Natural killer cell (primary cell): ENCODE measurements around the gene ZFP62. TPM values are rescaled to one million over a fixed set of nuclear protein-coding genes. Genes with fewer than 3 reads are reported as not detected.
"Not testable (repeated sequence)": the region's sequence is repeated elsewhere in the genome, so short reads cannot be mapped to it uniquely, and the experiment has no call there.

ENCODE experiments used
- ATAC-seq, 3 donors: fragments of 150-1000 bp in 2 of 3; fragments of 200-7000 bp in 1 of 3; cut with Tn5 transposase; 1 replicate in 1 of 3; 2 replicates in 2 of 3; pipeline ENCODE4 v1.10.0; 2021; ENCODE audit warnings: mild to moderate bottlenecking in 2 of 3, moderate library complexity in 2 of 3
- DNase-seq, 2 donors: peaks; one replicate each; pipeline versions ENCODE4 v3.0.0 to v3.0.0-alpha.2; 2013 to 2021; ENCODE audit warnings: mixed read lengths in 1 of 2
- H3K27ac ChIP-seq: one replicate; pipeline ENCODE4 v1.5.1; 2013; ENCODE audit warnings: mild to moderate bottlenecking, low read length
- H3K27me3 ChIP-seq: one replicate; pipeline ENCODE4 v1.6.1; 2013; ENCODE audit warnings: low read length; ENCODE audit not compliant: control insufficient read depth, insufficient read depth
- H3K36me3 ChIP-seq: one replicate; pipeline ENCODE4 v1.6.1; 2013; ENCODE audit warnings: low read length; ENCODE audit not compliant: control insufficient read depth, insufficient read depth
- H3K4me1 ChIP-seq: one replicate; pipeline ENCODE4 v1.6.1; 2013; ENCODE audit warnings: low read length; ENCODE audit not compliant: control insufficient read depth, insufficient read depth
- H3K4me3 ChIP-seq: one replicate; pipeline ENCODE4 v1.5.1; 2013; ENCODE audit warnings: low read length
- H3K9me3 ChIP-seq: one replicate; pipeline ENCODE4 v1.6.1; 2013; ENCODE audit warnings: low read length; ENCODE audit not compliant: control insufficient read depth, insufficient read depth
- H3K27ac Mint-ChIP-seq, 2 donors: one replicate each; pipeline ENCODE4 v1.8.0; 2022; ENCODE audit warnings: mild to moderate bottlenecking in 2 of 2, mixed read lengths in 2 of 2, moderate library complexity in 1 of 2
- H3K27me3 Mint-ChIP-seq, 2 donors: one replicate each; pipeline ENCODE4 v1.8.0; 2022; ENCODE audit warnings: low read depth in 2 of 2, mixed read lengths in 2 of 2
- H3K36me3 Mint-ChIP-seq: one replicate; pipeline ENCODE4 v1.8.0; 2022; ENCODE audit warnings: mixed read lengths
- H3K4me1 Mint-ChIP-seq, 2 donors: one replicate each; pipeline ENCODE4 v1.8.0; 2022; ENCODE audit warnings: mixed read lengths in 2 of 2
- H3K4me3 Mint-ChIP-seq: one replicate; pipeline ENCODE4 v1.8.0; 2022; ENCODE audit warnings: mild to moderate bottlenecking, moderate library complexity, mixed read lengths
- H3K9me3 Mint-ChIP-seq, 2 donors: one replicate each; pipeline ENCODE4 v1.8.0; 2022; ENCODE audit warnings: mixed read lengths in 2 of 2
- CTCF ChIP-seq: fragments of 200-600 bp; IDR thresholded peaks from one replicate; pipeline ENCODE4 v1.8.0; 2022; ENCODE audit warnings: antibody characterized with exemption
- WGBS: methylation state at CpG from one replicate; pipeline ENCODE4 v1.1.7; 2013; ENCODE audit warnings: missing lambda C conversion rate; ENCODE audit not compliant: insufficient coverage; 5-methylcytosine and 5-hydroxymethylcytosine counted together
- intact Hi-C: fragments of 100-400 bp; cut with micrococcal nuclease; formaldehyde crosslinking; loops from one replicate; pipeline ENCODE4 v1.14.2; 2022
- total RNA-seq, 4 donors: library from RNA; stranded (reverse); fragments of 120-200 nt in 1 of 4; gene quantifications; one replicate each; pipeline versions ENCODE4 v1.2.3 to v1.2.4, GENCODE V29; 2013 to 2022

ZFP62 gene
- total RNA-seq, 3 donors from 2014 or later (not counting 1 experiment from before 2014, with no cell fraction given): 16.6 to 21.0 (median 20.3) TPM

- Histone ChIP-seq H3K36me3 (peaks cover 12% of the 10 kb centered on the region), H3K9me3 (peaks cover 12% of the 10 kb centered on the region), H3K27ac (peak overlapping the region; percentile 98), H3K27me3 (no peaks in the 10 kb centered on the region), H3K4me3 (peak overlapping the region; percentile 95), H3K4me1 (peaks cover 35% of the 10 kb centered on the region)
- WGBS: 21% methylated on average over 35 of the region's 35 CpGs
- no peak for TF ChIP-seq CTCF
- Mint-ChIP-seq H3K27ac (peak overlapping the region; percentile 90 to 99), H3K4me1 (peaks cover 29 to 43% of the 10 kb centered on the region in 2 donors), H3K36me3 (peaks cover 6% of the 10 kb centered on the region), H3K4me3 (peak overlapping the region; percentile 95), H3K9me3 (peaks cover 2 to 8% of the 10 kb centered on the region in 2 donors), H3K27me3 (no peaks in the 10 kb centered on the region)
- peak; percentile 67 to 85 for DNase-seq
- peak; percentile 59 to 80 (median 72) for ATAC-seq
- intact Hi-C loops: loop anchor here (1.0 to 5.0 kb wide), 3 partner anchors 20 to 33 kb away; partner anchors contain the start of gene ZFP62
These were observed 30.6 kb downstream of the ZFP62 start for GRCh38 chr5:180830253-180831138.

GRCh38 chr5:180829726-180830125, 31.4 kb downstream of the ZFP62 start:
- Histone ChIP-seq H3K4me1 (peaks cover 35% of the 10 kb centered on the region), H3K27me3 (no peaks in the 10 kb centered on the region), H3K9me3 (peaks cover 12% of the 10 kb centered on the region), H3K4me3 (no peak overlapping the region), H3K36me3 (peaks cover 5% of the 10 kb centered on the region), H3K27ac (peak overlapping the region; percentile 25)
- Mint-ChIP-seq H3K9me3 (peaks cover 2 to 8% of the 10 kb centered on the region in 2 donors), H3K4me3 (peak overlapping the region; percentile 95), H3K27ac (peak overlapping the region; percentile 90 to 99), H3K4me1 (peaks cover 29 to 42% of the 10 kb centered on the region in 2 donors), H3K27me3 (no peaks in the 10 kb centered on the region), H3K36me3 (peaks cover 6% of the 10 kb centered on the region)
- 94% methylated on average over 4 of the region's 5 CpGs for WGBS
- no peak for TF ChIP-seq CTCF
- ATAC-seq: no peak
- intact Hi-C loops: loop anchor here (2.0 to 5.0 kb wide), 2 partner anchors 31 to 32 kb away; partner anchors contain the start of gene ZFP62
- no peak for DNase-seq

- H3K4me3 Mint-ChIP-seq, H3K9me3 Mint-ChIP-seq, ATAC-seq, H3K4me3 ChIP-seq, H3K27ac ChIP-seq, intact Hi-C loops, H3K36me3 Mint-ChIP-seq, H3K36me3 ChIP-seq, H3K27me3 Mint-ChIP-seq, H3K27me3 ChIP-seq: not testable (repeated sequence)
- DNase-seq: peak in 1 of 2 donors; percentile 12
- peak overlapping the region in 1 of 2 donors; percentile 23 for H3K27ac Mint-ChIP-seq
- WGBS: 95% methylated on average over 12 of the region's 13 CpGs
- Histone ChIP-seq H3K4me1 (peaks cover 35% of the 10 kb centered on the region), H3K9me3 (peaks cover 12% of the 10 kb centered on the region)
- H3K4me1 Mint-ChIP-seq: peaks cover 24 to 34% of the 10 kb centered on the region in 2 donors
These were observed 32.1 kb downstream of the ZFP62 start for GRCh38 chr5:180828756-180829531.

GRCh38 chr5:180827374-180827773, 33.7 kb downstream of the ZFP62 start:
- H3K27ac ChIP-seq, ATAC-seq, H3K27me3 ChIP-seq, H3K36me3 ChIP-seq, H3K36me3 Mint-ChIP-seq, H3K4me3 Mint-ChIP-seq, H3K4me3 ChIP-seq, DNase-seq, H3K27me3 Mint-ChIP-seq, H3K9me3 Mint-ChIP-seq, H3K27ac Mint-ChIP-seq, intact Hi-C loops: not testable (repeated sequence)
- Histone ChIP-seq H3K4me1 (peaks cover 25% of the 10 kb centered on the region), H3K9me3 (peaks cover 12% of the 10 kb centered on the region)
- WGBS: 91% methylated on average over 5 of the region's 7 CpGs
- H3K4me1 Mint-ChIP-seq: peaks cover 15 to 25% of the 10 kb centered on the region in 2 donors
